K562 (cell line): ENCODE results near the gene SLC5A2. TPM values are rescaled to one million over a fixed set of nuclear protein-coding genes. Genes with fewer than 3 reads are reported as not detected.

Experiments
- BHLHE40 ChIP-seq: IDR thresholded peaks from 2 replicates; pipeline ENCODE4 v1.6.1; 2011; ENCODE audit warnings: low read length, improper control_type of control experiment
- BRF1 ChIP-seq: IDR thresholded peaks from 3 replicates; pipeline ENCODE4 v1.6.1; 2011; ENCODE audit warnings: borderline replicate concordance, mild to moderate bottlenecking; ENCODE audit not compliant: insufficient read length; ENCODE audit errors: extremely low read depth
- DPF2 ChIP-seq: fragments of 450-650 bp; IDR thresholded peaks from 2 replicates; pipeline ENCODE4 v1.6.1; 2016
- HNRNPUL1 ChIP-seq: fragments of 200-400 bp; formaldehyde crosslinking; IDR thresholded peaks from 2 replicates; pipeline ENCODE4 v1.6.1; 2017; ENCODE audit warnings: low read length
- KDM1A ChIP-seq, 2 experiments: fragments of 450-650 bp; IDR thresholded peaks; 2 replicates each; pipeline ENCODE4 v1.6.1; 2016; ENCODE audit warnings: mild to moderate bottlenecking in 2 of 2
- MCM2 ChIP-seq: fragments of 450-650 bp; IDR thresholded peaks from 2 replicates; pipeline ENCODE4 v1.6.1; 2017; ENCODE audit warnings: low read depth, mild to moderate bottlenecking
- MTA1 ChIP-seq: fragments of 450-650 bp; IDR thresholded peaks from 2 replicates; pipeline ENCODE4 v1.6.1; 2017; ENCODE audit warnings: borderline replicate concordance
- PHB ChIP-seq: fragments of 250-450 bp; sonication (Bioruptor Pico); IDR thresholded peaks from 2 replicates; pipeline ENCODE4 v1.5.0; 2021
- RBFOX2 ChIP-seq: fragments of 200-400 bp; formaldehyde crosslinking; IDR thresholded peaks from 2 replicates; pipeline ENCODE4 v1.6.1; 2017; ENCODE audit warnings: low read depth, mild to moderate bottlenecking, low read length, moderate library complexity
- SP2 ChIP-seq: IDR thresholded peaks from 2 replicates; pipeline ENCODE4 v1.6.1; 2011; ENCODE audit warnings: mild to moderate bottlenecking, low read depth, low read length, moderate library complexity; ENCODE audit not compliant: poor library complexity, severe bottlenecking; ENCODE audit errors: extremely low read depth
- TBL1XR1 ChIP-seq, 2 experiments: IDR thresholded peaks; 2 replicates each; pipeline ENCODE4 v1.6.1; 2012; ENCODE audit warnings: improper control_type of control experiment in 2 of 2, low read length in 2 of 2, mild to moderate bottlenecking in 1 of 2
- ZNF586 ChIP-seq: fragments of 450-650 bp; formaldehyde crosslinking; conservative IDR thresholded peaks from 2 replicates; pipeline ENCODE4 v1.4.0; 2020; ENCODE audit warnings: mild to moderate bottlenecking, moderate library complexity
- ZNF668 ChIP-seq: fragments of 250-450 bp; sonication (Bioruptor Pico); IDR thresholded peaks from 2 replicates; pipeline ENCODE4 v1.8.0; 2022; ENCODE audit warnings: mild to moderate bottlenecking, inconsistent platforms
- ZNF785 ChIP-seq: fragments of 250-450 bp; sonication (Bioruptor Pico); IDR thresholded peaks from 2 replicates; pipeline ENCODE4 v1.4.0; 2020; ENCODE audit warnings: mild to moderate bottlenecking
- polyA plus RNA-seq, 8 experiments: library from polyadenylated mRNA; depleted of rRNA in 4 of 8; stranded (reverse) in 5 of 8; unstranded in 3 of 8; fragments of >200 nt; fragmentation: Nextera tagmentation in 2 of 8; fragmentation: Illumina TruSeq in 1 of 8; extraction: Ambion mirVana in 2 of 8; extraction: Trizol in 1 of 8; gene quantifications; 2 replicates each; pipeline versions ENCODE4 v1.2.1 to v1.2.3, GENCODE V29; 2011 to 2014; ENCODE audit warnings: inconsistent platforms in 1 of 8, missing spikeins in 1 of 8
- total RNA-seq, 7 experiments: library from RNA; depleted of rRNA in 6 of 7; stranded (reverse); fragments of >200 nt in 6 of 7; fragmentation: Illumina TruSeq in 2 of 7; extraction: Trizol in 2 of 7; gene quantifications; 2 replicates each; pipeline versions ENCODE4 v1.2.1 to v1.2.3, GENCODE V29; 2011 to 2021; ENCODE audit warnings: low replicate concordance in 1 of 7
- TF ChIP-seq, protein P1 (sequence below): fragments of 450-650 bp; formaldehyde crosslinking; conservative IDR thresholded peaks from 2 replicates; pipeline ENCODE4 v1.4.0; 2022; ENCODE audit warnings: mild to moderate bottlenecking, missing genetic modification characterization
- TF ChIP-seq, protein P2 (sequence below): fragments of 250-450 bp; sonication (Bioruptor Pico); IDR thresholded peaks from 2 replicates; pipeline ENCODE4 v1.8.0; 2021; ENCODE audit warnings: moderate library complexity, mild to moderate bottlenecking, inconsistent platforms
- TF ChIP-seq, protein P3 (sequence below), 2 experiments: fragments of 250-450 bp in 1 of 2; fragments of 450-650 bp in 1 of 2; sonication (Bioruptor Pico) in 1 of 2; IDR thresholded peaks; 2 replicates each; pipeline versions ENCODE4 v1.6.1 to v1.8.0; 2016 to 2021; ENCODE audit warnings: mild to moderate bottlenecking in 2 of 2, moderate library complexity in 2 of 2, missing compliant biosample characterization in 1 of 2, missing genetic modification characterization in 1 of 2
- TF ChIP-seq, protein P4 (sequence below): fragments of 250-450 bp; sonication (Bioruptor Pico); IDR thresholded peaks from 2 replicates; pipeline ENCODE4 v1.8.0; 2022; ENCODE audit warnings: moderate library complexity, mild to moderate bottlenecking, inconsistent platforms
- TF ChIP-seq, protein P5 (sequence below), 2 experiments: fragments of 450-650 bp; IDR thresholded peaks; 2 replicates each; pipeline ENCODE4 v1.6.1; 2018; ENCODE audit warnings: mild to moderate bottlenecking in 2 of 2, low read depth in 1 of 2; ENCODE audit not compliant: partially characterized antibody in 2 of 2

SLC5A2 gene
- total and polyA plus RNA-seq, 9 of the 15 experiments (the other 6 are each of a cell fraction or from before 2014, with no cell fraction given) = 0.07 to 2.7 (median 2.2) TPM; not detected in 6

DNA sequence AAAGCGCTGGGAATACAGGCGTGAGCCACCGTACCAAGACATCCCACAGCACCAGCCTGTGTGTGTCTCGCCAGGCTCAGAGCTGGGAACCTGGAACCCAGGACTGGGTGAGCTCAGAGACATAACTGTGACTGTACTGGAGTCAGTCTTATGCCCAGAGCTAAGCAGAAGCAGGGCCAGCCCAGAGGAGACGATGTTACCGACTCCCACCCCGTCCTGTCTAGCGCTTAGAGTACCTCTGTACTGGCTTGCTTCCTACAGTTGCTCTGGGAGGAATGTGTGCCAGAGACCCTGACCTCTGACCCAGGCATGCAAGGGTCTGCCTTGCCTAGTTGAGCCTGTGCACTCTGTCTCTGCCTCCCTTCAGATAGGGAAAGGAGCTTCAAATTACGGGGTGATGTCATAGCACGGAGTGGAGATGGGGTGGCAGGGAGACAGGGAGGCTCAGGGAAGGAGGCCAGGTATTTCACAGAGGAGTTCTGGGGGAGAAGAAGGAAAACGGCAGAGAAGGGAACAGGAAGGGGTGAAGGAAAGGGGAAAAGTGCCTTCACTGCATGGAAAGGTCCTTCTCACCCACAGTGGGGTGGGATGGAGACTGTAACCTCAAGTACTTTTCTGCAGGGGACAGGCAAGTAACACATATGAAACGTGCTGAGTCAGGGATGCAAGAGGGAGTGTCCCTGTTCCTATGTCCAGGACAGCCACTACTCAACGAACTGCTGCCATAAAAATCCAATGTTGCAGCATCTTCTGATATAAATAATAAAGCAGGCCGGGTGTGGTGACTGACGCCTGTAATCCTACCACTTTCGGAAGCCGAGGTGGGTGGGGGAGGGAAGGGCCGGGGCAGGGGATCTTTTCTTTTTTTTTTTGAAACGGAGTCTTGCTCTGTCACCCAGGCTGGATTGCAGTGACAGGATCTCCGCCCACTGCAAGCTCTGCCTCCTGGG is 29.4 kb upstream of the SLC5A2 start (continued):
- TF ChIP-seq, protein P1, sequence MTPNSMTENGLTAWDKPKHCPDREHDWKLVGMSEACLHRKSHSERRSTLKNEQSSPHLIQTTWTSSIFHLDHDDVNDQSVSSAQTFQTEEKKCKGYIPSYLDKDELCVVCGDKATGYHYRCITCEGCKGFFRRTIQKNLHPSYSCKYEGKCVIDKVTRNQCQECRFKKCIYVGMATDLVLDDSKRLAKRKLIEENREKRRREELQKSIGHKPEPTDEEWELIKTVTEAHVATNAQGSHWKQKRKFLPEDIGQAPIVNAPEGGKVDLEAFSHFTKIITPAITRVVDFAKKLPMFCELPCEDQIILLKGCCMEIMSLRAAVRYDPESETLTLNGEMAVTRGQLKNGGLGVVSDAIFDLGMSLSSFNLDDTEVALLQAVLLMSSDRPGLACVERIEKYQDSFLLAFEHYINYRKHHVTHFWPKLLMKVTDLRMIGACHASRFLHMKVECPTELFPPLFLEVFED = 0 out of 2 replicates have a peak, but pooled peaks have one; percentile 39
- no peak for TF ChIP-seq PHB (CRISPR knock-in tag)
- TF ChIP-seq, protein P2, sequence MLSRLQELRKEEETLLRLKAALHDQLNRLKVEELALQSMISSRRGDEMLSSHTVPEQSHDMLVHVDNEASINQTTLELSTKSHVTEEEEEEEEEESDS = no peak
- TF ChIP-seq, protein P3, sequence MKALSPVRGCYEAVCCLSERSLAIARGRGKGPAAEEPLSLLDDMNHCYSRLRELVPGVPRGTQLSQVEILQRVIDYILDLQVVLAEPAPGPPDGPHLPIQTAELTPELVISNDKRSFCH (CRISPR knock-in tag; IDR thresholded peaks at IDR 0.05) = no peak
- TF ChIP-seq, protein P3 (tag; IDR thresholded peaks at IDR 0.05) = peak; percentile 61; the same call in 1 of the 2 replicates
- TF ChIP-seq, protein P4, sequence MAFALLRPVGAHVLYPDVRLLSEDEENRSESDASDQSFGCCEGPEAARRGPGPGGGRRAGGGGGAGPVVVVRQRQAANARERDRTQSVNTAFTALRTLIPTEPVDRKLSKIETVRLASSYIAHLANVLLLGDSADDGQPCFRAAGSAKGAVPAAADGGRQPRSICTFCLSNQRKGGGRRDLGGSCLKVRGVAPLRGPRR (CRISPR knock-in tag) = no peak
- no peak for TF ChIP-seq ZNF586 (CRISPR knock-in tag)
- no peak for TF ChIP-seq HNRNPUL1
- no peak for TF ChIP-seq ZNF785 (CRISPR knock-in tag)
- peak; percentile 88 for TF ChIP-seq DPF2
- no peak for TF ChIP-seq BRF1
- no peak for TF ChIP-seq MCM2
- no peak for TF ChIP-seq BHLHE40
- peak; percentile 23 to 53; a peak in 2 of 4 replicates for TF ChIP-seq KDM1A (IDR thresholded peaks at IDR 0.05)
- TF ChIP-seq MTA1 = peak; percentile 75; the same call in 1 of the 2 replicates
- TF ChIP-seq SP2 = no peak
- TF ChIP-seq TBL1XR1 (IDR thresholded peaks at IDR 0.05; ENCODE audit: low read length in 2 of 2) = no peak
- TF ChIP-seq ZNF668 (CRISPR knock-in tag) = no peak
- TF ChIP-seq, protein P5, sequence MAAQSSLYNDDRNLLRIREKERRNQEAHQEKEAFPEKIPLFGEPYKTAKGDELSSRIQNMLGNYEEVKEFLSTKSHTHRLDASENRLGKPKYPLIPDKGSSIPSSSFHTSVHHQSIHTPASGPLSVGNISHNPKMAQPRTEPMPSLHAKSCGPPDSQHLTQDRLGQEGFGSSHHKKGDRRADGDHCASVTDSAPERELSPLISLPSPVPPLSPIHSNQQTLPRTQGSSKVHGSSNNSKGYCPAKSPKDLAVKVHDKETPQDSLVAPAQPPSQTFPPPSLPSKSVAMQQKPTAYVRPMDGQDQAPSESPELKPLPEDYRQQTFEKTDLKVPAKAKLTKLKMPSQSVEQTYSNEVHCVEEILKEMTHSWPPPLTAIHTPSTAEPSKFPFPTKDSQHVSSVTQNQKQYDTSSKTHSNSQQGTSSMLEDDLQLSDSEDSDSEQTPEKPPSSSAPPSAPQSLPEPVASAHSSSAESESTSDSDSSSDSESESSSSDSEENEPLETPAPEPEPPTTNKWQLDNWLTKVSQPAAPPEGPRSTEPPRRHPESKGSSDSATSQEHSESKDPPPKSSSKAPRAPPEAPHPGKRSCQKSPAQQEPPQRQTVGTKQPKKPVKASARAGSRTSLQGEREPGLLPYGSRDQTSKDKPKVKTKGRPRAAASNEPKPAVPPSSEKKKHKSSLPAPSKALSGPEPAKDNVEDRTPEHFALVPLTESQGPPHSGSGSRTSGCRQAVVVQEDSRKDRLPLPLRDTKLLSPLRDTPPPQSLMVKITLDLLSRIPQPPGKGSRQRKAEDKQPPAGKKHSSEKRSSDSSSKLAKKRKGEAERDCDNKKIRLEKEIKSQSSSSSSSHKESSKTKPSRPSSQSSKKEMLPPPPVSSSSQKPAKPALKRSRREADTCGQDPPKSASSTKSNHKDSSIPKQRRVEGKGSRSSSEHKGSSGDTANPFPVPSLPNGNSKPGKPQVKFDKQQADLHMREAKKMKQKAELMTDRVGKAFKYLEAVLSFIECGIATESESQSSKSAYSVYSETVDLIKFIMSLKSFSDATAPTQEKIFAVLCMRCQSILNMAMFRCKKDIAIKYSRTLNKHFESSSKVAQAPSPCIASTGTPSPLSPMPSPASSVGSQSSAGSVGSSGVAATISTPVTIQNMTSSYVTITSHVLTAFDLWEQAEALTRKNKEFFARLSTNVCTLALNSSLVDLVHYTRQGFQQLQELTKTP (IDR thresholded peaks at IDR 0.05; ENCODE audit: low read depth in 1 of 2, partially characterized antibody in 2 of 2) = no peak
- TF ChIP-seq RBFOX2 = no peak
